GM12873 (cell line): Measurements from ENCODE around the gene TNS3.

Source experiments
- CTCF ChIP-seq: IDR thresholded peaks from 2 replicates; pipeline ENCODE4 v1.5.1; 2012; ENCODE audit warnings: low read depth, mild to moderate bottlenecking, moderate library complexity, low read length, control low read depth; ENCODE audit not compliant: insufficient read depth; ENCODE audit errors: missing control alignments

Gene TNS3

GRCh38 chr7:47394751-47395252 lies 187.1 kb downstream of the TNS3 start:
- TF ChIP-seq CTCF = no peak

GRCh38 chr7:47394216-47394615 lies 187.7 kb downstream of the TNS3 start:
- TF ChIP-seq CTCF = no peak

GRCh38 chr7:47393406-47393805 lies 188.5 kb downstream of the TNS3 start:
- TF ChIP-seq CTCF = no peak

- no peak for TF ChIP-seq CTCF
These were observed 189.6 kb downstream of the TNS3 start for GRCh38 chr7:47392241-47392759.

- no peak for TF ChIP-seq CTCF
These were observed 190.2 kb downstream of the TNS3 start for GRCh38 chr7:47391726-47392125.

GRCh38 chr7:47390914-47391313 lies 191.0 kb downstream of the TNS3 start:
- TF ChIP-seq CTCF = no peak

- TF ChIP-seq CTCF = no peak
These were observed 191.8 kb downstream of the TNS3 start for GRCh38 chr7:47389923-47390630.
